Breast epithelium (tissue), 4 donors: ENCODE results near the gene CCR3. TPM values are rescaled to one million over a fixed set of nuclear protein-coding genes. Genes with fewer than 3 reads are reported as not detected.

Source experiments
- DNase-seq, 2 donors: peaks; one replicate each; pipeline ENCODE4 v3.0.0-alpha.2; 2019; ENCODE audit warnings: low spot score in 2 of 2
- H3K27ac ChIP-seq, 2 donors: fragments of 200-600 bp; sonication (generic) in 1 of 2; one replicate each; pipeline ENCODE4 v1.5.1; 2016 to 2019; ENCODE audit warnings: mild to moderate bottlenecking in 1 of 2
- H3K27me3 ChIP-seq, 2 donors: fragments of 200-600 bp; sonication (generic) in 1 of 2; one replicate each; pipeline versions ENCODE4 v1.5.1 to v1.6.0; 2017 to 2019; ENCODE audit warnings: control low read depth in 1 of 2, mild to moderate bottlenecking in 1 of 2
- H3K36me3 ChIP-seq: fragments of 200-600 bp; one replicate; pipeline ENCODE4 v1.5.1; 2019
- H3K4me1 ChIP-seq, 2 donors: fragments of 200-600 bp; sonication (generic); one replicate each; pipeline ENCODE4 v1.5.1; 2016 to 2019; ENCODE audit warnings: control low read depth in 1 of 2
- H3K4me3 ChIP-seq, 3 donors: fragments of 200-600 bp; sonication (generic); 1 replicate in 2 of 3; 2 replicates in 1 of 3; pipeline ENCODE4 v1.5.1; 2016 to 2019; ENCODE audit warnings: mild to moderate bottlenecking in 3 of 3, moderate library complexity in 2 of 3
- H3K9me3 ChIP-seq, 2 donors: fragments of 200-600 bp; sonication (generic) in 1 of 2; one replicate each; pipeline ENCODE4 v1.5.1; 2016 to 2019; ENCODE audit warnings: control low read depth in 1 of 2
- CTCF ChIP-seq, 3 donors: fragments of 450-650 bp; IDR thresholded peaks; one replicate each; pipeline ENCODE4 v1.5.1; 2016 to 2017; ENCODE audit warnings: antibody characterized with exemption in 3 of 3, mild to moderate bottlenecking in 3 of 3, moderate library complexity in 3 of 3
- POLR2A ChIP-seq: fragments of 450-650 bp; IDR thresholded peaks from one replicate; pipeline ENCODE4 v1.6.1; 2016; ENCODE audit warnings: antibody characterized with exemption, mild to moderate bottlenecking, moderate library complexity
- POLR2AphosphoS5 ChIP-seq, 3 donors: sonication (generic); formaldehyde crosslinking; IDR thresholded peaks; one replicate each; pipeline ENCODE4 v1.6.1; 2017; ENCODE audit warnings: antibody characterized with exemption in 3 of 3
- intact Hi-C: fragments of 100-400 bp; cut with DNase I; formaldehyde crosslinking; loops from one replicate; pipeline ENCODE4 v1.15.1; 2023; ENCODE audit warnings: low total_unique reads
- total RNA-seq, 3 donors: library from RNA; depleted of rRNA; stranded (reverse); fragments of >200 nt; gene quantifications; one replicate each; pipeline ENCODE4 v1.1.0, GENCODE V29; 2016

Gene CCR3
- total RNA-seq, 3 donors from 2014 or later: not detected

- no peak for TF ChIP-seq POLR2AphosphoS5 (IDR thresholded peaks at IDR 0.05)
- TF ChIP-seq CTCF (IDR thresholded peaks at IDR 0.05): no peak
- TF ChIP-seq POLR2A: no peak
- no peak for DNase-seq
- Histone ChIP-seq H3K9me3 (no peaks in the 10 kb centered on the region), H3K4me1 (no peaks in the 10 kb centered on the region), H3K4me3 (no peak overlapping the region), H3K27ac (no peak overlapping the region), H3K36me3 (no peaks in the 10 kb centered on the region), H3K27me3 (no peaks in the 10 kb centered on the region)
- intact Hi-C loops: no loop called here
These were observed 2.3 kb upstream of the CCR3 start for GRCh38 chr3:46239952-46240351.

GRCh38 chr3:46243560-46243959, 1.3 kb downstream of the CCR3 start:
- TF ChIP-seq CTCF (IDR thresholded peaks at IDR 0.05) (no peak), POLR2A (no peak), POLR2AphosphoS5 (IDR thresholded peaks at IDR 0.05) (no peak)
- no peaks in the 10 kb centered on the region for H3K36me3 ChIP-seq
- intact Hi-C loops: no loop called here

DNA sequence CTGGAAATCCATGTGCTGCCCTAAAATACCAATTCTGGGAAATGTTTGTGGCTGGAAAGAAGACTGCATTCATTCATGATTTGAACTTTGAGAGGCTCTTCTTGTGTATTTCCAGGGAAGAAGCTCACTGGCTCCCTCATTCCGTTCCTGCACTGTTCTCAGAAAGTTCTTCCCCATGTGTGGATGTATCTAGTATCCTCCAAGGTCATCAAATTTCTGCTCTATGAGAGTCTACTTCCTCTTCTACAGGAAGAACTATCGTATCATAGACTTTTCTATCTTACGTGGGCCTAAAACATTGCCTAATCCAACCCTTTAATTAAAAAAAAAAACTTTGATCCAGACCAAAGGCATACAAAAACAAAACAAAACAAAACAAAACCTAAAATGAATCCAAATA, 2.9 kb downstream of the CCR3 start:
- Histone ChIP-seq H3K4me3 (no peak overlapping the region), H3K4me1 (no peaks in the 10 kb centered on the region), H3K9me3 (no peaks in the 10 kb centered on the region), H3K27me3 (no peaks in the 10 kb centered on the region), H3K27ac (no peak overlapping the region), H3K36me3 (no peaks in the 10 kb centered on the region)
- no peak for DNase-seq
- intact Hi-C loops: no loop called here
- TF ChIP-seq POLR2AphosphoS5 (IDR thresholded peaks at IDR 0.05) (no peak), CTCF (IDR thresholded peaks at IDR 0.05) (no peak), POLR2A (no peak)

More at GRCh38 chr3:46243560-46243959, 1.3 kb downstream of the CCR3 start:
- Histone ChIP-seq H3K27me3 (no peaks in the 10 kb centered on the region), H3K9me3 (no peaks in the 10 kb centered on the region), H3K4me3 (no peak overlapping the region), H3K4me1 (no peaks in the 10 kb centered on the region), H3K27ac (no peak overlapping the region)
- DNase-seq: no peak

GRCh38 chr3:46252980-46253379, 10.7 kb downstream of the CCR3 start:
- Histone ChIP-seq H3K36me3 (no peaks in the 10 kb centered on the region), H3K4me3 (no peak overlapping the region), H3K27ac (no peak overlapping the region), H3K9me3 (no peaks in the 10 kb centered on the region), H3K4me1 (no peaks in the 10 kb centered on the region), H3K27me3 (no peaks in the 10 kb centered on the region)
- DNase-seq: no peak
- TF ChIP-seq POLR2AphosphoS5 (IDR thresholded peaks at IDR 0.05): no peak
- TF ChIP-seq CTCF (IDR thresholded peaks at IDR 0.05): no peak
- TF ChIP-seq POLR2A: no peak
- intact Hi-C loops: no loop called here

DNA sequence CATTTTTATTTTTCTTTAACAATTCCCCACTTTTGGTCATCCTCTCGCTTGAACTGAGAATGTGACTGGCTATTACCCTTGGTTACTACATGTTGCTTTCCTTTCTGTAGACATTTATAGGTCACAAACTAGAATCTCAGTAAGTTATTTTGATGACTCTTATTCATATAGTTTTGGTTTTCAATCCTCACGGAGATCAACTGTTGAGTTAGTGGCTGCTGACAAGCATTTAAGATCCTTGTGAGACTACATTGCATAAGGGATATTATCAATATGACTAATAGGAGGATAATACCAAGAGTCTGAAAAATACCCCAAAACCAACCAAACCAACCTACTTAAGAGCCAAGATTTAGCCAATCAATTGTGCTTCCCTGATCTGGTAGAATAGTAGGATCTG, 16.3 kb downstream of the CCR3 start:
- intact Hi-C loops: no loop called here
- no peak overlapping the region for H3K4me3 ChIP-seq
- H3K27ac ChIP-seq: no peak overlapping the region
- no peak for DNase-seq
- H3K9me3 ChIP-seq: no peaks in the 10 kb centered on the region
- no peak for TF ChIP-seq CTCF (IDR thresholded peaks at IDR 0.05)
- TF ChIP-seq POLR2AphosphoS5 (IDR thresholded peaks at IDR 0.05): no peak
- no peaks in the 10 kb centered on the region for H3K36me3 ChIP-seq
- H3K27me3 ChIP-seq: no peaks in the 10 kb centered on the region
- no peaks in the 10 kb centered on the region for H3K4me1 ChIP-seq
